ENCODE measurements around the gene GAL3ST1. TPM values are rescaled to one million over a fixed set of nuclear protein-coding genes. Genes with fewer than 3 reads are reported as not detected.
"Not testable (repeated sequence)": the region's sequence is repeated elsewhere in the genome, so short reads cannot be mapped to it uniquely, and the experiment has no call there.

The GAL3ST1 gene
- total RNA-seq, 1 donor from 2014 or later = 1.2 TPM

- FAIRE-seq; DNase-seq (ENCODE audit: low spot score in 2 of 2): not testable (repeated sequence)
These were observed 7.2 kb downstream of the GAL3ST1 start for GRCh38 chr22:30567277-30567676.

GRCh38 chr22:30566125-30566524, 8.3 kb downstream of the GAL3ST1 start:
- FAIRE-seq (no peak), DNase-seq (ENCODE audit: low spot score in 2 of 2) (no peak)

DNA sequence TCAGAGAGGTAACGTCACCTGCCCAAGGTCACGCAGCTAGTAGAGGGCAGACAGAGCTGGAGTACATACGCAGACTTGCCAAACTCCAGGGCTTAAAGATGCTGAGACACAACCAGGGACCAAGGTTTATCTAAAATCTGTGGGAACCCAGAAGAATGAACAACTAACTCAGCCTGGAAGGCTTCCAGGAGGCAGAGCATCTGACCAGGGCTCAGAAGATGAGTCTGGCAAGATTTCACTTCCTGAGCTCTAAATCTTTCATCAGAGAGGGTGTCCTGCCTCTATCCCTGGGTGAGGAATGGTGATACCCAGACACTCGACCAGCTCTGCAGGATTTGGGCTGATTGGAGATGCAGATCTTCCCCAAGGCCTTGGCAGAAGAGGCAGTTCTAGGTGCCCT, 9.1 kb downstream of the GAL3ST1 start:
- FAIRE-seq = no peak
- no peak for DNase-seq (ENCODE audit: low spot score in 2 of 2)

GRCh38 chr22:30564761-30565119, 9.7 kb downstream of the GAL3ST1 start:
- no peak for FAIRE-seq
- DNase-seq (ENCODE audit: low spot score in 2 of 2) = no peak

- FAIRE-seq (no peak), DNase-seq (ENCODE audit: low spot score in 2 of 2) (peak in 1 of 2 donors; percentile 30)
These were observed 10.3 kb downstream of the GAL3ST1 start for GRCh38 chr22:30564045-30564760.

DNA sequence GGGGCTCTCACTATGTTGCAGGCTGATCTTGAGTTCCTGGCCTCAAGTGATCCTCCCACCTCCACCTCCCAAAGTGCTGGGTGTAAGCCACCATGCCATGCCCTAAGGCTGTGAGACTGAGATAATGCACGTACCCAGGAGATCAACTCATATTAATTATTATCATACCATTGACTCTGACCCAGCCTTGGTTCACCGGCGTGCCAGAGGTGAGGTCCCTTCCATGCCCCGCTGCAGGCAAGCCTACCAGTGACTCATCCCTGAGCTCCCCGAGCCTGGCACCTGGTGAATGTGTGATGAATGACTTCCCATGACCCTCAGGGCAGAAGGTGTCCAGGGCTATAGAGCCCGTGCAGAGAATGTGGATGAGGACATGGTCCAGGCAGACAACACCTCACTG, 12.1 kb downstream of the GAL3ST1 start:
- no peak for FAIRE-seq
- no peak for DNase-seq (ENCODE audit: low spot score in 2 of 2)

DNA sequence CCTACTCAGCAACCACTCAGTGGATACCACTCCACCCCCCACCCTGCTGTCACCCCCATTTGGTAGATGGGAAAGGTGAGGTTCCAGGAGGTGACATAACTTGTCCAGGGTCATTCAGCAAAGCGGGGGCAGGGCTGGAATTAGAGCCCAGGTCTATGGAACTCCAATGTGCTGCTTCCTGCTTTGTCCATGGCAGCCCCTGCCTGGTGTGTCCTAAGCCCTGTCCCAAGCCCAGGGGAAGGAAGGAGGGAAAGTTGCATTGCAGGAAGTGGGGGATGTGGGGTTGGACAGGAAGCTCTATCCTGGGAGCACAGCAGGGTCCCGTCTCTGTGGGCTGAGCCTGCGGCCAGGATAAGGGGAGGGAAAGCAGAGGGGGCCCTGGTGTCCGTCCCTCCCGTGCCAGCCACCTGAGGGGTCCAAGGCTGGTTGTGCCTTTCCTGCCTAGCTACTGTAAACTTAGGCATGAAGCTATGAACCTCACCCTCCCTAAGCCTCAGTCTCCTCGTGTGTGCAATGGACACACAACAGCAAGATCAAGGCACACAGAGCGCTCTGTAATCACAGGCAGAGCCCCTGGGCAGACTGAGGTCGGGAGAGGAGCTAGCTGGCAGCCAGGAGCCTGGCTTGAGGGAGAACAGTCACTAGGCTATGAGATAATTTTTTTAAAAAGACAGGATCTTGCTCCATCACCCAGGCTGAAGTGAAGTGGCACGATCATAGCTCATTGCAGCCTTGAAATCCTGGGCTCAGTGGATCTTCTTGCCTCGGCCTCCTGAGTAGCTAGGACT, 12.9 kb downstream of the GAL3ST1 start:
- no peak for FAIRE-seq

GRCh38 chr22:30560643-30561202, 13.7 kb downstream of the GAL3ST1 start:
- DNase-seq (ENCODE audit: low spot score in 2 of 2); FAIRE-seq: not testable (repeated sequence)

More for the DNA sequence above, 12.9 kb downstream of the GAL3ST1 start:
- DNase-seq (ENCODE audit: low spot score in 2 of 2) = no peak

DNA sequence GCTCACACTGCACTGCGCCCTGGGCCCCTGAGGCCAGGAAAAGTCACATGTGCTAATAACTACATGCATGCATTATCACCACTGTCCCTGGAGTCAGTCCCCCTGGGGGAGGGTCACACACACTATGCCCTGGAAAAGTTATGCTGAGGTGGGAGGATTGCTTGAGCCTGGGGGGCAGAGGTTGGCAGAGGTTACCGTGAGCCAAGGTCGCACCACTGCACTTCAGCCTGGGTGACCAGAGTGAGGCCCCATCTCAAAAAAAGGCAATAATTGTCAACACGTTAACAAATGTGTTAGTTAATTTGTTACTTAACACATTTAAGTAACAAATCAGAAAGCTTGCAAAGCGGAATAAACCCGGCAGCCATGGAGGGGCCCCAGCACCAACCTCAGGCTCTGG, 14.6 kb downstream of the GAL3ST1 start:
- FAIRE-seq (no peak), DNase-seq (ENCODE audit: low spot score in 2 of 2) (no peak)

- DNase-seq (ENCODE audit: low spot score in 2 of 2) (no peak), FAIRE-seq (no peak)
These were observed 17.2 kb downstream of the GAL3ST1 start for GRCh38 chr22:30557243-30557642.

GRCh38 chr22:30556388-30556787, 18.1 kb downstream of the GAL3ST1 start:
- FAIRE-seq = no peak
- DNase-seq (ENCODE audit: low spot score in 2 of 2) = no peak

- no peak for DNase-seq (ENCODE audit: low spot score in 2 of 2)
- no peak for FAIRE-seq
These were observed 18.9 kb downstream of the GAL3ST1 start for GRCh38 chr22:30555282-30556210.

DNA sequence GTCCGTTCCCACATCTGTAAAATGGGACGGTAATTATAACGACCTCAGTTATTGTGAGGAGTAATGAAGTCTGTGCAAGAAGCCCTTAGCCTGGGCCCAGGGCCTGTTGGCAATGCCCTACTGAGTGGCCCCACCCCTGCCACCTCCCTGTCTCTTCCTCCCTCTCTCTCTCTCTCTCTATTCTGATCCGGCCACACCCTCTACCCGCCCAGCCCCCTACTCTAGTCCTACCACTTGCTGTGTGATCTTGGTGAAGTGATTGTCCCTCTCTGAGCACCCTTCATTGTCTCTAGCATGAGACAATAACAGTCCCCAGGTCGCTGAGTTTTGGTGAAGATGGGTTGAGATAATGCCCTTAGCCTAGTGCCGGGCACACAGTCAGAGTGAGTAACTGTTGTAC, 20.5 kb downstream of the GAL3ST1 start:
- DNase-seq (ENCODE audit: low spot score in 2 of 2) (no peak), FAIRE-seq (no peak)

- DNase-seq (ENCODE audit: low spot score in 2 of 2) (no peak), FAIRE-seq (no peak)
These were observed 21.7 kb downstream of the GAL3ST1 start for GRCh38 chr22:30552719-30553118.

- not testable (repeated sequence) for DNase-seq (ENCODE audit: low spot score in 2 of 2); FAIRE-seq
These were observed 22.7 kb downstream of the GAL3ST1 start for GRCh38 chr22:30551813-30552212.

GRCh38 chr22:30547188-30547587, 27.3 kb downstream of the GAL3ST1 start:
- DNase-seq (ENCODE audit: low spot score in 2 of 2) = no peak
- no peak for FAIRE-seq

DNA sequence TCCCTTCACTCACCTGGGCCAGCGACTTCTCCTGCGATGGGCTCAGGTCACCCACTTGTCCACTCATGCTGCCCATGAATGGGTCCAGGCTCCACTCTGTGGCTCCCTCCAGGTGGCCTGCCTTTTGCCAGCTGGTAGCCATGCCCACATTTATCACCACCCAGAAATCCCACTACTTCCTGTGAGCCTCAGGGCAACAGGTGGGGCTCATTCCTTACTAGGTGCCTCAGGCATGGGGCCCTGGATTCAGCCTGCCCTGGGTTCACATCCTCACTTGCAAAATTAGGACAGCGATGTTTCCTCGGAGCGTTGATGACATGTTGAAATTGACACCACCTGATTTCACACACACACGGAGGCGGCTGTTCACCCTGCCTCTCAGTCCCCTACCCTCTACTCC, 27.8 kb downstream of the GAL3ST1 start, which contains the start of gene SEC14L6:
Gene SEC14L6 (minus strand): TSS at position 126 of the 400 bp plus-strand sequence. CDS start 59 bp downstream, at position 67.
- DNase-seq (ENCODE audit: low spot score in 2 of 2) (no peak), FAIRE-seq (no peak)

DNA sequence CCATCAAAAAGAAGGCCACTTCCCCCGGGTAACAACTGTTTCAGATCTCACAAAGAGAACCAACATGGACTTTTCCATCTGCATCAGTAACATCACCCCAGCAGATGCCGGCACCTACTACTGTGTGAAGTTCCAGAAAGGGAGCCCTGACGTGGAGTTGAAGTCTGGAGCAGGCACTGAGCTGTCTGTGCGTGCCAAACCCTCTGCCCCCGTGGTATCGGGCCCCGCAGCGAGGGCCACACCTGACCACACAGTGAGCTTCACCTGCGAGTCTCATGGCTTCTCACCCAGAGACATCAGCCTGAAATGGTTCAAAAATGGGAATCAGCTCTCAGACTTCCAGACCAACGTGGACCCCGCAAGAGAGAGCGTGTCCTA, 31.7 kb downstream of the GAL3ST1 start:
- DNase-seq (ENCODE audit: low spot score in 2 of 2) (no peak), FAIRE-seq (no peak)

GRCh38 chr22:30541961-30542810, 32.3 kb downstream of the GAL3ST1 start:
- no peak for FAIRE-seq
- peak in 1 of 2 donors; percentile 28 for DNase-seq (ENCODE audit: low spot score in 2 of 2)

Measured in frontal cortex (tissue), 4 donors.